Measurements from ENCODE around the gene HIVEP3.

GRCh38 chr1:41659159-41659495 is 259.6 kb downstream of the HIVEP3 start:
- TF ChIP-seq, protein P1, sequence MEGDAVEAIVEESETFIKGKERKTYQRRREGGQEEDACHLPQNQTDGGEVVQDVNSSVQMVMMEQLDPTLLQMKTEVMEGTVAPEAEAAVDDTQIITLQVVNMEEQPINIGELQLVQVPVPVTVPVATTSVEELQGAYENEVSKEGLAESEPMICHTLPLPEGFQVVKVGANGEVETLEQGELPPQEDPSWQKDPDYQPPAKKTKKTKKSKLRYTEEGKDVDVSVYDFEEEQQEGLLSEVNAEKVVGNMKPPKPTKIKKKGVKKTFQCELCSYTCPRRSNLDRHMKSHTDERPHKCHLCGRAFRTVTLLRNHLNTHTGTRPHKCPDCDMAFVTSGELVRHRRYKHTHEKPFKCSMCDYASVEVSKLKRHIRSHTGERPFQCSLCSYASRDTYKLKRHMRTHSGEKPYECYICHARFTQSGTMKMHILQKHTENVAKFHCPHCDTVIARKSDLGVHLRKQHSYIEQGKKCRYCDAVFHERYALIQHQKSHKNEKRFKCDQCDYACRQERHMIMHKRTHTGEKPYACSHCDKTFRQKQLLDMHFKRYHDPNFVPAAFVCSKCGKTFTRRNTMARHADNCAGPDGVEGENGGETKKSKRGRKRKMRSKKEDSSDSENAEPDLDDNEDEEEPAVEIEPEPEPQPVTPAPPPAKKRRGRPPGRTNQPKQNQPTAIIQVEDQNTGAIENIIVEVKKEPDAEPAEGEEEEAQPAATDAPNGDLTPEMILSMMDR (IDR thresholded peaks at IDR 0.05): no peak
- no peak for TF ChIP-seq POLR2A (IDR thresholded peaks at IDR 0.05)

Data from heart left ventricle (tissue), 13 donors.